ENCODE results near the gene MAST2. TPM values are rescaled to one million over a fixed set of nuclear protein-coding genes. Genes with fewer than 3 reads are reported as not detected.

The MAST2 gene
- total RNA-seq, 2 experiments from 2014 or later = 25.7 to 27.9 TPM

DNA sequence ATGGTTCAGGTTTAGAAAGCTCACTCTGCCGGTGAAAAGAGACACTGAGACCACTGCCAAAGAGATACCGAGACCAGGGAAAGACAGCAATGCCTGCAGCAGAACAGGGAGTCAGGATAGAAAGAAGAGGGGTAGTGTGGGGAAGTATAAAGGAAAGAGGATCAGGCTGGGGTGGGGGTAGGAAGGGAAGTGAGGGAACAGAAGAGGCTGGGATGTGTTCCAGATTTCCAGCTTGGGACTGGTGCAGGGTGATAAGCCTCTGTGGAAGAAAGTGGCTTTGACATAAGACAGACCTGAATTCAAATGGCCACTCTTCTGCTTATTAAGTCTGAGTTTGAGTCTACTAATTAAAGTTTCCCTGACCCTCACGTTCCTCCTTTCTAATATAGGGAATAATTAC is 223.1 kb downstream of the MAST2 start:
- Mint-ChIP-seq H3K27ac (no peak overlapping the region), H3K9me3 (ENCODE audit: insufficient read depth) (no peaks in the 10 kb centered on the region), H3K4me1 (ENCODE audit: low read depth) (no peaks in the 10 kb centered on the region), H3K27me3 (ENCODE audit: low read depth) (no peaks in the 10 kb centered on the region), H3K36me3 (ENCODE audit: low read depth) (peaks cover 5% of the 10 kb centered on the region), H3K4me3 (no peak overlapping the region)
- no peak for DNase-seq
- CTCF ChIA-PET = interaction anchor here (0.6 to 1.0 kb wide), 2 partner anchors 10 to 154 kb away, joined by 3 to 4 read pairs; no protein-coding TSS in a partner anchor
- POLR2A ChIA-PET = no interaction called here
- ATAC-seq = no peak

DNA sequence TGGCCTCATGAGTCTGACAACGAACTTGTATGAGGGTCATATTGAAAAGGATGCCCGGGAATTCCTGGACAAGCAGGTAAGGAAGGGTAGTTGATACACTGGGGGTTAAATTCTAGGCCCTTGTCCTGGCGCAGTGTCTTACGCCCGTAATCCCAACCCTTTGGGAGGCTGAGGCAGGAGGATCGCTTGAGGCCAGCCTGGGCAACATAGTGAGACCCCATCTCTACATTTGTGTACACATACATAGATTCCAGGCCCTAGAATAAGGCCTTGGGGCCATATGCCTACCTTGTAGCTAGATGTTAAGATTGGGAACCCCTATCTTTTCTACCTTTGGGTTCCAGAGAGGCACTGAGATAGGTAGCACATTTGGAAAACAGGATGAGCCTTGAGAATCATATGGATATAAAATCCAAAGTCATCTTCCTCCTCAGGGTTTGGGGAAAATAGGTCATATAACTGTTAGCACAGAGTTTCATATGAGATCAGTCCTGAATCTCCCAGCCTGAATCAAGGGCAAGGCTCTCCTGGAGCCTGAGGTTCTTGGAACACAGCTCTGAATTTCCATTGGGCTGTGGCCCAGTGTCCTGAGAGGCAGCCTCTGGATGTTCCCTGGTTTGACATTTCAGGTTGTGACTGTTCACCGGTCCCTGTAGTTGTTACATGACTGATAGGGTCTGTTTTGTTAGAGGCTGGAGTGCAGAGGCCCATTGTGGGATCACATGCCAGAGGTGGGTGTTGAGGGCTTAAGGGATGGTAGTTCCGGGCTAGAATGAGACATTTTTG is 224.6 kb downstream of the MAST2 start:
- CTCF ChIA-PET = interaction anchor here (1.0 kb wide), 1 partner anchor 196 kb away, joined by 3 read pairs; no protein-coding TSS in a partner anchor
- DNase-seq = no peak
- no peak for ATAC-seq
- H3K36me3 Mint-ChIP-seq (ENCODE audit: low read depth) = peaks cover 5% of the 10 kb centered on the region
- no peak overlapping the region for H3K27ac Mint-ChIP-seq
- POLR2A ChIA-PET = no interaction called here
- H3K4me1 Mint-ChIP-seq (ENCODE audit: low read depth) = no peaks in the 10 kb centered on the region
- H3K9me3 Mint-ChIP-seq (ENCODE audit: insufficient read depth) = no peaks in the 10 kb centered on the region
- no peak overlapping the region for H3K4me3 Mint-ChIP-seq
- no peaks in the 10 kb centered on the region for H3K27me3 Mint-ChIP-seq (ENCODE audit: low read depth)

DNA sequence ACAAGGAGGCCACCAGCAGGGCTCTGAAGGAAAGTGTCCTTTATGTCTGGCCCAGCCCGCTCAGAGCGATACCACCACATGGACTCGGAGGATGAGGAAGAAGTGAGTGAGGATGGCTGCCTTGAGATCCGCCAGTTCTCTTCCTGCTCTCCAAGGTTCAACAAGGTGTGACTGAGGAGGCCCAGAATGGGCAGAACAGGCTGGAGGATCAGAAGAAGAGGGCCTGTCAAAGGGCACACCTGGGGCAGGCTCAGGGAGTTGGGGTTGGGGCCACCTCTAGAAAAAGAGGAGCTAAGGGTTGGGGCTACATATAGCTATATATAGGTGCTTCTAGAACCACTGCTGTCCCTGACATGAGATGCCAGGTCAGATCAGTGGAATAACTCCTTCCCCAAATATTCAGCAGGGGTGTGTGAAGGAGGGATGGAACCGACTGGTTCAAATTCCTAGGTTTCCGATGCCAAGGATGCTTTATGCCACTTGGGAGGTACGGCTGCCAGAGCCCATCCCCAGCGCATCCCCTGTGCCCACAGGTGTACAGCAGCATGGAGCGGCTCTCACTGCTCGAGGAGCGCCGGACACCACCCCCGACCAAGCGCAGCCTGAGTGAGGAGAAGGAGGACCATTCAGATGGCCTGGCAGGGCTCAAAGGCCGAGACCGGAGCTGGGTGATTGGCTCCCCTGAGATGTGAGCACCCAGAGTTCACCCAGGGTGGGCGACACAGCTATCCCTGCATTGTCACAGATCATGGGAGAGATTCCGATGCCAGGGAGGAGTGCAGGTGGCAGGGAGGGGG is 226.9 kb downstream of the MAST2 start:
- H3K27me3 Mint-ChIP-seq (ENCODE audit: low read depth) = no peaks in the 10 kb centered on the region
- no peak overlapping the region for H3K27ac Mint-ChIP-seq
- H3K9me3 Mint-ChIP-seq (ENCODE audit: insufficient read depth) = no peaks in the 10 kb centered on the region
- POLR2A ChIA-PET = interaction anchor here (0.6 kb wide), 1 partner anchor 59 kb away, joined by 3 read pairs; no protein-coding TSS in a partner anchor
- ATAC-seq = no peak
- no peaks in the 10 kb centered on the region for H3K4me1 Mint-ChIP-seq (ENCODE audit: low read depth)
- CTCF ChIA-PET = no interaction called here
- no peak for DNase-seq
- H3K4me3 Mint-ChIP-seq = no peak overlapping the region
- no peaks in the 10 kb centered on the region for H3K36me3 Mint-ChIP-seq (ENCODE audit: low read depth)

DNA sequence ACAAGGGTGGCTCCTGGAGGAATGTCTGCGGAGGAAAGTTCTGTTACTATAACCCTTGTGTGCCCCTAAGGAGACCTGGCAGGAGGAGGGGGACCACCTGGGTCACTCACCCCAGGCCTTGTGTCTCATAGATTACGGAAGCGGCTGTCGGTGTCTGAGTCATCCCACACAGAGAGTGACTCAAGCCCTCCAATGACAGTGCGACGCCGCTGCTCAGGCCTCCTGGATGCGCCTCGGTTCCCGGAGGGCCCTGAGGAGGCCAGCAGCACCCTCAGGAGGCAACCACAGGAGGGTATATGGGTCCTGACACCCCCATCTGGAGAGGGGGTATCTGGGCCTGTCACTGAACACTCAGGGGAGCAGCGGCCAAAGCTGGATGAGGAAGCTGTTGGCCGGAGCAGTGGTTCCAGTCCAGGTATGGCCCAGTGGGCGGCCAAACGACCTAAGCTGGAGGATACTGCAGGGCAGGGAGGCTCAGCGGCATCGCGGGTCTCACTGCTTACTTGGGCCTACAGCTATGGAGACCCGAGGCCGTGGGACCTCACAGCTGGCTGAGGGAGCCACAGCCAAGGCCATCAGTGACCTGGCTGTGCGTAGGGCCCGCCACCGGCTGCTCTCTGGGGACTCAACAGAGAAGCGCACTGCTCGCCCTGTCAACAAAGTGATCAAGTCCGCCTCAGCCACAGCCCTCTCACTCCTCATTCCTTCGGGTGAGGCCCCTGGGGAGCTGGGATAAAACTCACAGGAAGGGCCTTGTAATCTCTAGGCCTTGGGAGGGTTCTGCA is 227.7 kb downstream of the MAST2 start:
- POLR2A ChIA-PET = no interaction called here
- DNase-seq = no peak

DNA sequence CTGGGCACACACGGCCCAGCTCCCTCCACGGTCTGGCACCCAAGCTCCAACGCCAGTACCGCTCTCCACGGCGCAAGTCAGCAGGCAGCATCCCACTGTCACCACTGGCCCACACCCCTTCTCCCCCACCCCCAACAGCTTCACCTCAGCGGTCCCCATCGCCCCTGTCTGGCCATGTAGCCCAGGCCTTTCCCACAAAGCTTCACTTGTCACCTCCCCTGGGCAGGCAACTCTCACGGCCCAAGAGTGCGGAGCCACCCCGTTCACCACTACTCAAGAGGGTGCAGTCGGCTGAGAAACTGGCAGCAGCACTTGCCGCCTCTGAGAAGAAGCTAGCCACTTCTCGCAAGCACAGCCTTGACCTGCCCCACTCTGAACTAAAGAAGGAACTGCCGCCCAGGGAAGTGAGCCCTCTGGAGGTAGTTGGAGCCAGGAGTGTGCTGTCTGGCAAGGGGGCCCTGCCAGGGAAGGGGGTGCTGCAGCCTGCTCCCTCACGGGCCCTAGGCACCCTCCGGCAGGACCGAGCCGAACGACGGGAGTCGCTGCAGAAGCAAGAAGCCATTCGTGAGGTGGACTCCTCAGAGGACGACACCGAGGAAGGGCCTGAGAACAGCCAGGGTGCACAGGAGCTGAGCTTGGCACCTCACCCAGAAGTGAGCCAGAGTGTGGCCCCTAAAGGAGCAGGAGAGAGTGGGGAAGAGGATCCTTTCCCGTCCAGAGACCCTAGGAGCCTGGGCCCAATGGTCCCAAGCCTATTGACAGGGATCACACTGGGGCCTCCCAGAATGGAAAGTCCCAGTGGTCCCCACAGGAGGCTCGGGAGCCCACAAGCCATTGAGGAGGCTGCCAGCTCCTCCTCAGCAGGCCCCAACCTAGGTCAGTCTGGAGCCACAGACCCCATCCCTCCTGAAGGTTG is 231.4 kb downstream of the MAST2 start:
- Mint-ChIP-seq H3K9me3 (ENCODE audit: insufficient read depth) (no peaks in the 10 kb centered on the region), H3K4me1 (ENCODE audit: low read depth) (no peaks in the 10 kb centered on the region), H3K27ac (no peak overlapping the region), H3K36me3 (ENCODE audit: low read depth) (no peaks in the 10 kb centered on the region), H3K4me3 (no peak overlapping the region), H3K27me3 (ENCODE audit: low read depth) (no peaks in the 10 kb centered on the region)
- CTCF ChIA-PET = interaction anchor here (0.8 to 9.6 kb wide), 3 partner anchors 132 to 189 kb away, joined by 3 to 80 read pairs (median 25); no protein-coding TSS in a partner anchor
- DNase-seq = no peak
- no peak for ATAC-seq
- POLR2A ChIA-PET = no interaction called here

More for the DNA sequence above, 227.7 kb downstream of the MAST2 start:
- no peak overlapping the region for H3K4me3 Mint-ChIP-seq
- H3K9me3 Mint-ChIP-seq (ENCODE audit: insufficient read depth) = no peaks in the 10 kb centered on the region
- ATAC-seq = no peak
- H3K36me3 Mint-ChIP-seq (ENCODE audit: low read depth) = no peaks in the 10 kb centered on the region
- H3K27ac Mint-ChIP-seq = no peak overlapping the region
- CTCF ChIA-PET = interaction anchor here (9.6 kb wide), 1 partner anchor 150 kb away, joined by 80 read pairs; no protein-coding TSS in a partner anchor
- H3K4me1 Mint-ChIP-seq (ENCODE audit: low read depth) = no peaks in the 10 kb centered on the region
- no peaks in the 10 kb centered on the region for H3K27me3 Mint-ChIP-seq (ENCODE audit: low read depth)

DNA sequence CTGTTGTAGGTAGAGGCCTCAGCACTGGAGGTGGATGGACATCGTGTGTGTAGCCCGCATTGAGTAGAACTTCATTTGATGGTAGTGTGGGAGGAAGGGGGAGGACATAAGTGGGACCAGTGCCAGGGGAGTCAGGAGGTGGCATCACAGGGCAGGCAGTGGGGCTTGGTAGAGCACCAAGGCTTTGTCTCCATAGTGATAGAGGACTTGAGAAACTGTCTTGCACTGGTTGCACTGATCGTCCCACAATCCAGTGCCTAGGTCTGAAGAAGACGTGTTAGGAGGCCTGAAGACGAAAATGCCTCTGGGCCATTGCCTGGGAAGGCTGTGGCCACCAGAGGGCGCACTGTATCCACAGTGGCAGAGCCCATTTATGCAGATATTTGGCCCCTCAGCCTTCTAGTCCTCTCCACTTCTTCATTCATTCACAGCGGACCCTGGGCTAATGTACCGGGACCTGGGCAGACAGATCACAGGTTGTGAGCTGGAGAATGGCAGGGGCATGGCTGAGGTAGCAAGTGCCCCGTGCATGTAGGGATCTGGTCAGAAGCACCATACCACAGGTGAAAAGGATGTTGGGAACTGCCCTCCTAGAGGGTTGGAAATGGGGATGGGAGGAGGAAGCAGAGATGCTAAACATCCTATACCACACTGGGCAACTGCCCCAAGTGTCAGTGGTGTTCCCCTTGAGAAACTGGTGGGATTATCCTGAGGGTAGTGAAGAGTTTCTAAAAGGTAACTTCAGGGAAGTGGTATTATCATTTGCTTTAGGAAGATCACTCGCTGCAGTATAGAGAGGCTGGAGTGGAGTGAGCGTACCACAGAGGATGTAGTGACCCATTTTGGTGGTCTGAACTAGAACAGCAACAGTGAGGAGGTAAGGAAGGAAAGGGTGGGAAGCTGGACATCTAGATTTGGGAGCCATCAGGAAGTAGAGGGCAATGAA is 233.8 kb downstream of the MAST2 start:
- H3K36me3 Mint-ChIP-seq (ENCODE audit: low read depth) = no peaks in the 10 kb centered on the region
- no peaks in the 10 kb centered on the region for H3K4me1 Mint-ChIP-seq (ENCODE audit: low read depth)
- no peaks in the 10 kb centered on the region for H3K27me3 Mint-ChIP-seq (ENCODE audit: low read depth)
- no peaks in the 10 kb centered on the region for H3K9me3 Mint-ChIP-seq (ENCODE audit: insufficient read depth)
- ATAC-seq (peak; percentile 80), DNase-seq (peak; percentile 88)
- no peak overlapping the region for H3K27ac Mint-ChIP-seq
- POLR2A ChIA-PET = no interaction called here
- no peak overlapping the region for H3K4me3 Mint-ChIP-seq
- CTCF ChIA-PET = interaction anchor here (0.6 to 9.6 kb wide), 15 partner anchors 10 to 424 kb away, joined by 3 to 80 read pairs (median 3); partner anchors contain the start of gene TSPAN1

DNA sequence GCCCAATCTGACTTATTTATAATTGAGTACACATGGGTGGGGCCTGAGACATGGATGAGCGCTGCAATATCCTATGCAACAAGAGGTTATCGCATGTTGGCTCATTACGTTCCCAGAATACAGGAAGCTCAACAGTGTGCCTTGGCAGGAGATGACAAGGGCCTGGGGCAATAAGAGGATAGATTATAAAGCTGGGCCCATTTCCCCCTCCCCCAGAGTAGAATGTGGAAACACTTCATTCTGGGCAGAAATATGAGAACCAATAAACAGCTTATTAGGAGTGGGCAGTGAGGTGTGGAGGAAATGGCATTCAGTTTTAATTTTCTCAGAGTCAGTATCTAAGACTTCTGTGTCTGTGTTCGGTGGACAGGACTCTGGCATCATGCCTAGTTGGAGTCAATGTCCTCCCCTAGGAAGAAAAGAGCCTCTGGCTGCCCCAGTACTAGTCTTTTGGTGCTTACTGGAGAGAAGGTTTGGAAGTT is 236.2 kb downstream of the MAST2 start:
- no peak for DNase-seq
- H3K4me3 Mint-ChIP-seq = no peak overlapping the region
- POLR2A ChIA-PET = interaction anchor here (0.6 kb wide), 1 partner anchor 157 kb away, joined by 3 read pairs; no protein-coding TSS in a partner anchor
- no peaks in the 10 kb centered on the region for H3K36me3 Mint-ChIP-seq (ENCODE audit: low read depth)
- CTCF ChIA-PET = interaction anchor here (2.4 to 9.6 kb wide), 2 partner anchors 142 to 184 kb away, joined by 7 to 80 read pairs; no protein-coding TSS in a partner anchor
- H3K27me3 Mint-ChIP-seq (ENCODE audit: low read depth) = peaks cover 3% of the 10 kb centered on the region
- ATAC-seq = no peak
- H3K4me1 Mint-ChIP-seq (ENCODE audit: low read depth) = peaks cover 6% of the 10 kb centered on the region
- no peak overlapping the region for H3K27ac Mint-ChIP-seq
- no peaks in the 10 kb centered on the region for H3K9me3 Mint-ChIP-seq (ENCODE audit: insufficient read depth)

DNA sequence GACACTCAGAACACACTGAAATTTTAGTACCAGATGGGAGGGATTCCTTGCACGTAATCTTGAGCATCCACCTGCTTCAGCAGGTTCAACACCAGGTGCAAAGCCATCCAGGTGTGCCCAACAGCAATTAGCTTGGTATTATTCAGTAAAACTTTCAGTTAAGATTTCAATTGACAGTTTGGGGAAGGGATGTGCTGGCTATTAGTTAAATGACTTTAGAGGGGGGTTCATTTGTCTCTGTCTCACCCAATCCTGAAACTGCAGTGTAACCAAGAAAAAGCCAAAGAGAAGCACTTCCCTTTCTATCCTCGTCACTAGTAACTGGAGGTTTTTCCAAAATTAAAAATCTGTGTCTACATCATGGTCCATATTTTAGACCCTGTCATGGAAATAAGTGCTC is 238.1 kb downstream of the MAST2 start:
- ChIA-PET CTCF (interaction anchor here (1.1 to 2.4 kb wide), 2 partner anchors 182 kb away, joined by 5 to 7 read pairs; no protein-coding TSS in a partner anchor), POLR2A (no interaction called here)
- Mint-ChIP-seq H3K9me3 (ENCODE audit: insufficient read depth) (no peaks in the 10 kb centered on the region), H3K4me3 (no peak overlapping the region), H3K36me3 (ENCODE audit: low read depth) (no peaks in the 10 kb centered on the region), H3K4me1 (ENCODE audit: low read depth) (peaks cover 6% of the 10 kb centered on the region), H3K27ac (no peak overlapping the region), H3K27me3 (ENCODE audit: low read depth) (peaks cover 3% of the 10 kb centered on the region)
- DNase-seq (no peak), ATAC-seq (no peak)

DNA sequence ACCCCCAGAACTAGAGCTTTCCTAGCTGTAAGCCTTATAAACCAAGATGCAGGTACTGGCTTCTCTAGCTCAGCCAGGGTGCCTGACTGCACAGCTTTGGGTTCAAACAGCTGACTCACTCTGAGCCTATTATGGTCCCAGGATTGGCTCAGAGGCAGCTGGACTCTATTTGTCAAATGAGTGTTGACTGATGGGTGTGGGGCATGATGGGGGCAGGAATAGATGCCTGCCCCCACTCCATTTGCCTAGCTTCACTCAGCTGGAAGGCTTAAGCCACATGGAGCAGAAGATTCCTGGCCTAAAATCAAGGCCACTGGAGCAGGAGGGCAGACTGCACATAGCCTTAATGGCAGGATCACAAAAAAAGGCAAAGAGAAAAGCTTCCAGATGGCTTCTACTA is 238.6 kb downstream of the MAST2 start:
- Mint-ChIP-seq H3K4me3 (no peak overlapping the region), H3K27me3 (ENCODE audit: low read depth) (peaks cover 3% of the 10 kb centered on the region), H3K9me3 (ENCODE audit: insufficient read depth) (no peaks in the 10 kb centered on the region), H3K4me1 (ENCODE audit: low read depth) (peaks cover 6% of the 10 kb centered on the region), H3K36me3 (ENCODE audit: low read depth) (no peaks in the 10 kb centered on the region), H3K27ac (no peak overlapping the region)
- CTCF ChIA-PET = interaction anchor here (1.1 kb wide), 1 partner anchor 182 kb away, joined by 5 read pairs; no protein-coding TSS in a partner anchor
- ATAC-seq = no peak
- POLR2A ChIA-PET = no interaction called here
- DNase-seq = no peak

DNA sequence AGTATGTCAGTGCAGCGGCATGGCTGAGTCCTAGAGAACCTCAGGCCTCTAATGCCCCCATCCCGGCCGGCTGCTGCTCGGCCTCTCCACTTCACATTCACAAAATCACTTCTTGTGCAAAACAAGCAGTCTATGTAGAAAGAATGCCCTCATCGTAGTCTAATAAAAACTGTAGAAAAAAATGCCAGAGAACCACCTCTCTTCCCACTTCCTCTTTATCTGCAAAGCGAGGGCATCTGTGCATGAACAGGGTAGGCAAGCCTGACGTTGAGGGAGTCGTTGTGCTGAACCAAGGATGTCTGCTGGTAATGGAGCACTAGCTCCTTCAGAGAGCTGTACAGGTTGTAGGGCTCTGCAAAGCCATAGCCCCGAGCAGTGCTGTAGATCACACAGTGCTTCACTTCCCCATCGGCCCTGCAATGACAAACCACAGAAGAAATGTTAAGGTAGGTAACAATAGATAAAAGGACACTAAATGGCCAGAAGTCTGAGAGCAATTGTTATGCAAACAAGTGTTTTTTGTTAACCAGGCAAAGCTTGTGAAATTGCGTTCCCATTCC is 240.1 kb downstream of the MAST2 start:
- POLR2A ChIA-PET = no interaction called here
- no peak for DNase-seq
- peaks cover 3% of the 10 kb centered on the region for H3K27me3 Mint-ChIP-seq (ENCODE audit: low read depth)
- peaks cover 6% of the 10 kb centered on the region for H3K4me1 Mint-ChIP-seq (ENCODE audit: low read depth)
- H3K4me3 Mint-ChIP-seq = no peak overlapping the region
- no peak overlapping the region for H3K27ac Mint-ChIP-seq
- H3K36me3 Mint-ChIP-seq (ENCODE audit: low read depth) = no peaks in the 10 kb centered on the region
- CTCF ChIA-PET = no interaction called here
- ATAC-seq = no peak
- no peaks in the 10 kb centered on the region for H3K9me3 Mint-ChIP-seq (ENCODE audit: insufficient read depth)
